Progenitor cell of endocrine pancreas (in vitro differentiated cells): ENCODE measurements around the gene FN1. TPM values are rescaled to one million over a fixed set of nuclear protein-coding genes. Genes with fewer than 3 reads are reported as not detected.
A peak's percentile ranks its signal among the peaks of the same experiment; 100 is the strongest.

Experiments used
- DNase-seq: peaks from one replicate; pipeline ENCODE4 v3.0.0; 2021; ENCODE audit warnings: low spot score; ENCODE audit not compliant: unreplicated experiment
- H3K27ac Mint-ChIP-seq: 2 replicates; pipeline ENCODE4 v1.8.0; 2021; ENCODE audit warnings: mild to moderate bottlenecking, moderate library complexity, mixed read lengths
- H3K27me3 Mint-ChIP-seq: 2 replicates; pipeline ENCODE4 v1.8.0; 2021; ENCODE audit warnings: mixed read lengths
- H3K36me3 Mint-ChIP-seq: 2 replicates; pipeline ENCODE4 v1.8.0; 2022; ENCODE audit warnings: mixed read lengths; ENCODE audit not compliant: insufficient read depth
- H3K4me1 Mint-ChIP-seq: 2 replicates; pipeline ENCODE4 v1.8.0; 2021; ENCODE audit warnings: low read depth, mixed read lengths
- H3K4me3 Mint-ChIP-seq: 2 replicates; pipeline ENCODE4 v1.8.0; 2021; ENCODE audit warnings: low read depth, mild to moderate bottlenecking, moderate library complexity, mixed read lengths
- H3K9me3 Mint-ChIP-seq: 2 replicates; pipeline ENCODE4 v1.8.0; 2021; ENCODE audit warnings: low read depth, mixed read lengths
- total RNA-seq: library from RNA; stranded (reverse); gene quantifications from 2 replicates; pipeline ENCODE4 v1.2.1, GENCODE V29; 2021
- TF ChIP-seq, protein P1 (sequence below): fragments of 200-600 bp; sonication (generic); IDR thresholded peaks from one replicate; pipeline ENCODE4 v1.5.0; 2021; ENCODE audit warnings: antibody characterized with exemption, mild to moderate bottlenecking; ENCODE audit not compliant: unreplicated experiment

FN1 gene
- total RNA-seq, 1 donor from 2014 or later = 2,744 TPM

DNA sequence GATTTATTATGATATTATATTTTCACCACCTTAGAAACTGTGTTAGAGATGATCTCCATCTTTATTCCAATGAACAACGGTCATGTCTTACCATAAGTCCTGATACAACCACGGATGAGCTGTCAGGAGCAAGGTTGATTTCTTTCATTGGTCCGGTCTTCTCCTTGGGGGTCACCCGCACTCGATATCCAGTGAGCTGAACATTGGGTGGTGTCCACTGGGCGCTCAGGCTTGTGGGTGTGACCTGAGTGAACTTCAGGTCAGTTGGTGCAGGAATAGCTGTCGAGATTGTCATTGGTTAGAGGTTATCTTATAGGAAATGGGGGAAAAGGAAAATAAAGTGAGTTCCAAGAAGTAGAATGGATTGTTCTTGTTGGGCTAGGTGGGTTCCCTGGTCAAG is 56.8 kb downstream of the FN1 start:
- Mint-ChIP-seq H3K27me3 (no peaks in the 10 kb centered on the region), H3K9me3 (no peaks in the 10 kb centered on the region), H3K36me3 (peaks cover 79% of the 10 kb centered on the region), H3K27ac (peak overlapping the region; percentile 60), H3K4me1 (no peaks in the 10 kb centered on the region), H3K4me3 (no peak overlapping the region)
- DNase-seq = no peak
- TF ChIP-seq, protein P1, sequence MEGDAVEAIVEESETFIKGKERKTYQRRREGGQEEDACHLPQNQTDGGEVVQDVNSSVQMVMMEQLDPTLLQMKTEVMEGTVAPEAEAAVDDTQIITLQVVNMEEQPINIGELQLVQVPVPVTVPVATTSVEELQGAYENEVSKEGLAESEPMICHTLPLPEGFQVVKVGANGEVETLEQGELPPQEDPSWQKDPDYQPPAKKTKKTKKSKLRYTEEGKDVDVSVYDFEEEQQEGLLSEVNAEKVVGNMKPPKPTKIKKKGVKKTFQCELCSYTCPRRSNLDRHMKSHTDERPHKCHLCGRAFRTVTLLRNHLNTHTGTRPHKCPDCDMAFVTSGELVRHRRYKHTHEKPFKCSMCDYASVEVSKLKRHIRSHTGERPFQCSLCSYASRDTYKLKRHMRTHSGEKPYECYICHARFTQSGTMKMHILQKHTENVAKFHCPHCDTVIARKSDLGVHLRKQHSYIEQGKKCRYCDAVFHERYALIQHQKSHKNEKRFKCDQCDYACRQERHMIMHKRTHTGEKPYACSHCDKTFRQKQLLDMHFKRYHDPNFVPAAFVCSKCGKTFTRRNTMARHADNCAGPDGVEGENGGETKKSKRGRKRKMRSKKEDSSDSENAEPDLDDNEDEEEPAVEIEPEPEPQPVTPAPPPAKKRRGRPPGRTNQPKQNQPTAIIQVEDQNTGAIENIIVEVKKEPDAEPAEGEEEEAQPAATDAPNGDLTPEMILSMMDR = no peak

DNA sequence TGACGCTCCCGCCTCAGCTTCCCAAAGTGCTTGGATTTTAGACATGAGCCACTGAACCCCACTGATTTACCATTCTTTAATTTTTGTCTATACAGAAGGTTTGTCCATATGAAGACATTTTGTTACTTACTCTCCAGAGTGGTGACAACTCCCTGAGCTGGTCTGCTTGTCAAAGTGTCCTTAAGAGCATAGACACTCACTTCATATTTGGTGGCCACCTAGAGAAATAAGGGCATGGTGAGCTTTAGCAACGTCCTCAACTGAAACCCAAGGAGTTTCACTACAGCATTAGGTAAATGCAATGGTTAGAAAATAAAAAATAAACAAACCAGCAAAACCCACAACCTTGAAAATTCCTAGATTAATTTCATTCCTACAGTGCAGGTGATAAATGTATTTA is 57.8 kb downstream of the FN1 start:
- no peaks in the 10 kb centered on the region for H3K9me3 Mint-ChIP-seq
- TF ChIP-seq, protein P1 = no peak
- H3K36me3 Mint-ChIP-seq = peaks cover 79% of the 10 kb centered on the region
- H3K4me1 Mint-ChIP-seq = no peaks in the 10 kb centered on the region
- H3K4me3 Mint-ChIP-seq = no peak overlapping the region
- no peak for DNase-seq
- peak overlapping the region; percentile 49 for H3K27ac Mint-ChIP-seq
- H3K27me3 Mint-ChIP-seq = no peaks in the 10 kb centered on the region

GRCh38 chr2:215377283-215377682 is 58.6 kb downstream of the FN1 start:
- Mint-ChIP-seq H3K4me3 (no peak overlapping the region), H3K9me3 (no peaks in the 10 kb centered on the region), H3K36me3 (peaks cover 72% of the 10 kb centered on the region), H3K4me1 (no peaks in the 10 kb centered on the region), H3K27me3 (no peaks in the 10 kb centered on the region), H3K27ac (peak overlapping the region; percentile 77)
- DNase-seq = no peak
- TF ChIP-seq, protein P1 = no peak

DNA sequence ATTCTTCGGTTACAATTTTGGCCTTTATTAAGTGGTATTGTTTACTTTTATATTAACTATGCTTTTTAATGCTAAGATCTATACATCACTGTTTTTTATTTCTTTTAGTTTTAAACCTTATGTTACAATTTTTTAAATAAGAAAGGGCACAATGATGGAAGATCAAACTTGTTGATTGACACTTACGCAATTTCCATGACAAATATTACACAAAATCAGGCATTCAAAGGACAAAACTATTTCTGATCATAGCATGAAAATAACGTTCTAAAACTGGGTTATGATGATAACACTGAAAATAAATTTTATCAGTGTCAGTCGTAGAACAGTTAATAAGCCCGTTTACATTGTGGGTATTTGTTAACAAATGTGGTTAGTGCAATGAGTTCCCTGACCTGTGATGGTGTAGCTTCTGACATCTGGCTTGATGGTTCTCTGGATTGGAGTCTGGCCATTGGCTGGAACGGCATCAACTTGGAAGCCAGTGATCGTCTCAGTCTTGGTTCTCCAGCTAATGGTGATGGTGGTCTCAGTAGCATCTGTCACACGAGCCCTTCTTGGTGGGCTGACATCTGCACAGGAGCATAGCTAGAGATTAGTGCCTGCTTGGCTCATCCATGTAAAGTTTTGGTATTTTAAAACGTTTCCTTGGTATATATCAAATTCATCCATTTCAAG is 59.6 kb downstream of the FN1 start:
- Mint-ChIP-seq H3K9me3 (no peaks in the 10 kb centered on the region), H3K27ac (peak overlapping the region; percentile 74), H3K4me1 (no peaks in the 10 kb centered on the region), H3K4me3 (no peak overlapping the region), H3K27me3 (no peaks in the 10 kb centered on the region), H3K36me3 (peaks cover 70% of the 10 kb centered on the region)
- TF ChIP-seq, protein P1 = no peak
- no peak for DNase-seq

DNA sequence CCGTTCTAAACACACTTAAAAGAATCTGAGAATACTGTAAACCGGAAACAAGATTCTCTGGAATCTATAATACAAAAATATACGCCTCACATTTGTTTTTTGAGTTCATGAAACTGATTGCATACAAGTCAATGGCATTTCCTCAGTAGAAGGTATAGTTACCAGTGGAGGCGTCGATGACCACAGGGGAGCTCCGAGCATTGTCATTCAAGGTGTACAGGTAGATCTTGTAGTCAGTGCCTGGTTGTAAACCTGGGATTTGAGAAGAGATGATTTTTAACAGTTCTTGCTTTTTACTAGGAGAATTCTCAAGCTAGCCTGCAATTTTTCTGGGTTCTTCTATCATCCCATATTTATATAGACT is 60.4 kb downstream of the FN1 start:
- Mint-ChIP-seq H3K36me3 (peaks cover 70% of the 10 kb centered on the region), H3K27ac (peak overlapping the region; percentile 22), H3K4me1 (peaks cover 5% of the 10 kb centered on the region), H3K4me3 (no peak overlapping the region), H3K9me3 (no peaks in the 10 kb centered on the region), H3K27me3 (no peaks in the 10 kb centered on the region)
- TF ChIP-seq, protein P1 = no peak
- DNase-seq = no peak
